ENCODE results near the gene MSLN.
"Not testable (repeated sequence)": the region's sequence is repeated elsewhere in the genome, so short reads cannot be mapped to it uniquely, and the experiment has no call there.

Gene MSLN

GRCh38 chr16:752007-752312, 8.6 kb upstream of the MSLN start:
- POLR2A ChIA-PET: no interaction called here
- CTCF ChIA-PET: interaction anchor here (2.1 kb wide), 1 partner anchor 11 kb away, joined by 8 read pairs; the partner anchor contains the start of gene CIAO3
- no peak for TF ChIP-seq CTCF (IDR thresholded peaks at IDR 0.05; ENCODE audit: control extremely low read depth, extremely low read depth, low read depth, missing control alignments)
- DNase-seq (ENCODE audit: extremely low spot score): no peak

- POLR2A ChIA-PET; DNase-seq (ENCODE audit: extremely low spot score); CTCF ChIA-PET: not testable (repeated sequence)
Observed at GRCh38 chr16:754121-754607, 6.4 kb upstream of the MSLN start.

- no peak for DNase-seq (ENCODE audit: extremely low spot score)
- CTCF ChIA-PET: no interaction called here
- POLR2A ChIA-PET: no interaction called here
- no peak for TF ChIP-seq CTCF (IDR thresholded peaks at IDR 0.05; ENCODE audit: control extremely low read depth, extremely low read depth, low read depth, missing control alignments)
Observed at GRCh38 chr16:754656-755055, 5.9 kb upstream of the MSLN start.

- ChIA-PET CTCF (interaction anchor here (0.8 to 1.2 kb wide), 2 partner anchors 11 to 29 kb away, joined by 3 to 4 read pairs; no protein-coding TSS in a partner anchor), POLR2A (no interaction called here)
- DNase-seq (ENCODE audit: extremely low spot score): no peak
- no peak for TF ChIP-seq CTCF (IDR thresholded peaks at IDR 0.05; ENCODE audit: control extremely low read depth, extremely low read depth, low read depth, missing control alignments)
Observed at GRCh38 chr16:756428-756827, 4.1 kb upstream of the MSLN start.

GRCh38 chr16:759110-759910, 1.2 kb upstream of the MSLN start:
- ChIA-PET CTCF (interaction anchor here (1.7 to 2.1 kb wide), 2 partner anchors 10 to 39 kb away, joined by 4 to 5 read pairs; partner anchors contain the start of gene ANTKMT), POLR2A (no interaction called here)
- DNase-seq (ENCODE audit: extremely low spot score): no peak
- no peak for TF ChIP-seq CTCF (IDR thresholded peaks at IDR 0.05; ENCODE audit: control extremely low read depth, extremely low read depth, low read depth, missing control alignments)

- POLR2A ChIA-PET: no interaction called here
Observed at GRCh38 chr16:760065-760464, 469 bp upstream of the MSLN start.

More at GRCh38 chr16:760065-760464, 469 bp upstream of the MSLN start:
- no peak for TF ChIP-seq CTCF (IDR thresholded peaks at IDR 0.05; ENCODE audit: control extremely low read depth, extremely low read depth, low read depth, missing control alignments)
- DNase-seq (ENCODE audit: extremely low spot score): no peak
- CTCF ChIA-PET: interaction anchor here (0.8 to 2.1 kb wide), 3 partner anchors 11 to 39 kb away, joined by 3 to 5 read pairs (median 4); partner anchors contain the start of gene ANTKMT
